Ramos (cell line): Measurements from ENCODE around the gene SSX7.
"Not testable (repeated sequence)": the region's sequence is repeated elsewhere in the genome, so short reads cannot be mapped to it uniquely, and the experiment has no call there.

Experiments used
- in situ Hi-C: fragments of 300-500 bp; cut with MboI; formaldehyde crosslinking; loops from one replicate; pipeline ENCODE4 v1.14.3; 2022; ENCODE audit warnings: low sequenced_read_pairs; ENCODE audit not compliant: unreplicated experiment

The SSX7 gene, protein sequence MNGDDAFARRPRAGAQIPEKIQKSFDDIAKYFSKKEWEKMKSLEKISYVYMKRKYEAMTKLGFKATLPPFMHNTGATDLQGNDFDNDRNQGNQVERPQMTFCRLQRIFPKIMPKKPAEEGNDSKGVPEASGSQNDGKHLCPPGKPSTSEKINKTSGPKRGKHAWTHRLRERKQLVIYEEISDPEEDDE

DNA sequence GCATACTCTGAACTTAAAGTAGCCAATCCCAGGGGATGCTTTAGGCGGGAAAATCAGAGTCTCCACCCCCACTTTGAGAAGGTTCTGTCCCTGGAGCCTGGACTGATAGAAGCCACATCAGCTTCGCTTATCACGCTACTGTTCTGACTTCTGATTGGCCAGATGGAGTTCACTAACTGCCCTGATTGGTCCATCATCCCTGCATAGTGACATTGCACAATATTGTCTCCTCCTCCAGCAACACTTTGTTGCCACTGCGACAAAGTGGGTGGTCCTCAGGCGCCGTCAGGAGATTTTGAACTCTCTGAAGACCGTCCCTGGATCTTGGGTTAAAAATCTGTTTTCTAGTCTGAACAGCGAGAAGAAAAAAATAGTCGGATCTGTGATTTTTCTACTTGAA, at the start of gene SSX7:
TSS of gene SSX7 (minus strand) at position 101 of the 400 bp plus-strand sequence. CDS start 1,428 bp downstream, outside the sequence.
- in situ Hi-C loops: not testable (repeated sequence)

DNA sequence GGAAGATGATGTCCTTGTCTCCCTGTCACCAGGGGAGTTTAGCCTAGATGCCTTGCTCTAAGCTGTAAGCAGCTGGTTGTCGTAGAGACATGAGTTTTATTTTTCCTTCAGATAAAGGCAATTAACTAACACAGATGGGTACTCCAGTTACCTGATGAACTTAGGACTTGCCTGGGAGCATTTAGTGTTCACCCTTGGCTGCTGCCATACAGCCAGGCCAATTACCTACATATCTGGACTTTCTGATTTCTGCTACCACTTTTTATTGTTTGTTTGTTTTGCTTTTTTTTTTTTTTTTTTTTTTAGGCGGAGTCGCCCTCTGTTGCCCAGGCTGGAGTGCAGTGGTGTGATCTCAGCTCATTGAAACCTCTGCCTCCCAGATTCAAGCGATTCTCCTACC, 37.3 kb upstream of the SSX7 start:
- in situ Hi-C loops: not testable (repeated sequence)

DNA sequence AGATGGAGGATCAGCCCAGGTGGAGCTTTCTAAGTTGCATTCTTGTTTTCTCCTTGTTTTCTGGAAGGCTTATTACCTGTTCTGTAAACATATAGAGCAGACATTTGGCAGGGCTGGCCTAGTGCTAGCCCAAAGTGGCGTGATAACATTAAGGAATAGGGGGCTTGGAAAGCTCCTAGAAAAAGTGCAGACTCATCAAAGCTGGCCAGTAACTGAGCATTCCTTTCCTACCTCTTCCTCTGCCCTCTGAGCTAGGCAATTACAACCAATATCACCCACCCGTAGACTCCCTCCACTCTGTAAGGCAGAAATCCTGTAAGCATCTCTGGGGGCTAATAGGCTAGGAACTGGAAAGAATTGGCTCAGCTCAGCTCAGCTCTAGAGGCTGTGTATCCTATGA, 7.5 kb upstream of the SSX7 start:
- in situ Hi-C loops: not testable (repeated sequence)

DNA sequence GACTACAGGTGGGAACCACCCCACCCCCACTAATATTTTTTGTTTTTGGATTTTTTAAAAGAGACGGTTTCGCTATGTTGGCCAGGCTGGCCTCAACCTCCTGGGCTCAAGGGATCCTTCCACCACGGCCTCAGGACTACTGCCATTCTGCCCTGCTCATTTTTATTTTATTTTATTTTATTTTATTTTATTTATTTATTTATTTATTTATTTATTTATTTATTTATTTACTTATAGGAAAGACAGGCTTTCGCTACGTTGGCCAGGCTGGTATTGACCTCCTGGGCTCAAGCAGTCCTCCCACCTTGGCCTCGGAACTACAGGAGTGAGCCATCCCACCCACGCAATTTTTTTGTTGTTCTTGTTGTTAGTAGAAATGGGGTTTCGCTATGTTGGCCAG, 775 bp upstream of the SSX7 start:
- in situ Hi-C loops: not testable (repeated sequence)

DNA sequence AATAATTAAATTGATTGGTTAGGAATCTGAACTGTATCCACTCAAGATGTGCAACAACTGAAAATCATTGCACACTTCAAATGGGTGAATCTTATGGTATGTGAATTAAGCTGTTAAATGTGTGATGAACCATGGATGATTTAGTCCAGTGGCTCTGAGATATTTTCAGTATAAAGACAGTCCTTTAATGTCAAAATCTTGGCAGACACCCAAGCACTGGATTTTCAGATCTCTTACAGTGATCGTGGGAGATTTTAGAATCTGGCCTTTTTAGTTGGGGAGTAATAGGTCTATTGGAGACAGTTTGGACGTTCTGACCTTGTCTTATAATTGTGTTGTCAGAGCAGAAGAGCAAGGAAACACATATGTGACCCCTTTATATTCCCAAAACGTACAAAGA, 4.0 kb downstream of the SSX7 start:
- in situ Hi-C loops: not testable (repeated sequence)

DNA sequence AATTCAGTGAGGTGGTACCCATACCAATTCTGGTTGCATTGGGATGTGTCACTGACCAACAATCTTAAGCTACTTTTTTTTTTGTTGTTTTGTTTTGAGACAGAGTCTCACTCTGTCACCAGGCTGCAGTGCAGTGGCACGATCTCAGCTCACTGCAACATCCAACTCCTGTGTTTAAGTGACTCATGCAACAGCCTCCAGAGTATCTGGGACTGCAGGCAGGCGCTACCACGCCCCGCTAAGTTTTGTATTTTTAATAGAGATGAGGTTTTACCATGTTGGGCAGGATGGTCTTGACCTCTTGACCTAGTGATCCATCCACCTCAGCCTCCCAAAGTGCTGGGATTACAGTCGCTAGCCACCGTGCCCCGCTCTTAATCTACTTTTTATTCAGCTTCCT, 5.7 kb downstream of the SSX7 start:
- in situ Hi-C loops: not testable (repeated sequence)

DNA sequence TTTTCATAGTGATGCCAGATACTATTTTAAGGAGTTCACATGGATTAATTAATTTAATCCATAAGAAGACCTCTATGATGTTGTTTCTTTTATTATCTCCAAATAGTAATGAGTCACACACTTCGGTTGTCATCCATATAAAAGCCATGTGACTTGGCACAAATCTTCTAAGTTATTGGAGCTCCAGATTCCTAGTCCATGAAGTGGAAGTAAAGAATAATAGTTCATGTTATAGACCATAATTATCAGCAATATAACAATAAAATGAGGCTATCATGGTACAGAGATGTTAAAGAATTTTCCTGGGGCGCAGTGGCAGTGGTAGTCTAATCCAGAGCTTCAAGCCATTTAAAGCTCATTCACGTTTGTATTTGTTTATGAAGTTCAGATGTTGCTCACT, 26.2 kb downstream of the SSX7 start:
- in situ Hi-C loops: not testable (repeated sequence)

DNA sequence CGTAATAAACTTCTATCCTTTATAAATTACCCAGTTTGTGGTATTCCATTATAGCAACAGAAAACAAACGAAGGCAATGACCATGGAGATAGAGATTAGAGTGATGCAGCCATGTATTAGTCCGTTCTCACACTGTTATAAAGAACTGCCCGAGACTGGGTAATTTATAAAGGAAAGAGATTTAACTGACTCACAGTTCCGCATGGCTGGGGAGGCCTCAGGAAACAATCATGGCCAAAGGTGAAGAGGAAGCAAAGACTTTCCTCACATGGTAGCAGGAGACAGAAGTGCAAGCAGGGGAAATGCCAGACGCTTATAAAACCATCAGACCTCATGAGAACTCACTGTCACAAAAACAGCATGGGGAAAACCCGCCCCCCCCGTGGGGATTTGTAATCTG, 34.0 kb downstream of the SSX7 start:
- in situ Hi-C loops: not testable (repeated sequence)

DNA sequence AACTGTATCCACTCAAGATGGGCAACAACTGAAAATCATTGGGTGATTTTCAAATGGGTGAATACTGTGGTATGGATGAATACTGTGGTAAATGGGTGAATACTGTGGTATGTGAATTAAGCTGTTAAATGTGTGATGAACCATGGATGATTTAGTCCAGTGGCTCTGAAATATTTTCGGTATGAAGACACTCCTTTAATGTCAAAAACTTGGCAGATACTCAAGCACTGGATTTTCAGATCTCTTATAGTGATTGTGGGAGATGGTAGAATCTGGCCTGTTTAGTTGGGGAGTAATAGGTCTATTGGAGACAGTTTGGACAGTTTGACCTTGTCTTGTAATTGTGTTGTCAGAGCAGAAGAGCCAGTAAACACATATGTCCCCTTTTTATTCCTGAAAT, 45.7 kb downstream of the SSX7 start:
- in situ Hi-C loops: no loop called here

DNA sequence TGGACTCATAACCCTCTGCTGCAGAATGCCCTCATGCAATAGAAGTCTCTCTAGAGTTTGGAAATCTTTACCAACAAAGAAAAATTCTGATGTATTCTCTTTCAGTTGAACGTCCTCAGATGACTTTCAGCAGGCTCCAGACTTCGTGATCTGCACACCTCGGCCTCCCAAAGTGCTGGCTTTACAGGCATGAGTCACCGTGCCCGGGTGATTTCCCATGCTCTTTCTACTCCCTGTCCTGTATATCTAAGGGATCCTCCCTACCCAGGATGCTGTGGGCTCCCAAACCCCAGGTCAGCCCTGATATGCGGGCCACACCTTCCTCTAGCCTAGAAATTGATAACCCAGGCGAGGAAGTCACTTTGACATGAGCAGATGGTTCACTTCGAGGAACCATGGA, 51.5 kb downstream of the SSX7 start:
- in situ Hi-C loops: not testable (repeated sequence)

DNA sequence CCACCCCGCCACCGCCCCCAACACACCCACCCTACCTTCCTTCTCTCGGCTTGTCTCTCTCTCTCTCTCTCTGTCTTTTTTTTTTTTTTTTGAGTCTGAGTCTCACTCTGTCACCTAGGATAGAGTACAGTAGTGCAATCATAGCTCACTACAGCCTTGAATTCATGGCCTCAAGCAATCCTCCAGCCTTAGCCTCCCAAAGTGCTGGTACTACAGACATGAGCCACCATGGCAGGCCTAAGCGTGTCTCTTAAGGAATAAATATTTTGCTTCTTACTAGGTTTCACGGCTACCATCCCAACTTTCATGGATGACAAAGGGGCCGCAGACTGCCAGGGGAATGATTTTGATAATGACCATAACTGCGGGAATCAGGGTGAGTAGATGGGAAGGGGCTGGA, 55.8 kb downstream of the SSX7 start:
- in situ Hi-C loops: no loop called here

DNA sequence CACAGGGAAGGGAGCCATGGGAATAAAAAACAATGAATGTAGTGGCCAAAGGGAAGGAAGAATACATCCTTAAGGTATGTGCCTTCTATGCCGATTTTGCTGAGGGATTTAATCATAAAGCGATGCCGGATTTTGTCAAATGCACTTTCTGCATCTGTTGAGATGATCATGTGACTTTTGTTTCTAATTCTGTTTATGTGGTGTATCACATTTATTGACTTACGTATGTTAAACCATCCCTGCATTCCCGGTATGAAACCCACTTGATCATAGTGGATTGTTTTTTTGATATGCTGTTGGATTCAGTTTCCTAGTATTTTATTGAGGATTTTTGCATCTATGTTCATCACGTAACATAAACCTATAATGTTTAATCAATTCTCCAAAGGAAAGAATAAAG, 60.0 kb downstream of the SSX7 start:
- in situ Hi-C loops: no loop called here
